HepG2 (cell line): ENCODE data around the gene ZFP62. TPM values are rescaled to one million over a fixed set of nuclear protein-coding genes. Genes with fewer than 3 reads are reported as not detected.

Source experiments
- ATAC-seq: fragments of 200-7000 bp; cut with Tn5 transposase; 3 replicates; pipeline ENCODE4 v1.9.1; 2020; ENCODE audit warnings: mild to moderate bottlenecking, moderate library complexity
- BruUV-seq: library from RNA; stranded (reverse); fragments of 400-500 nt; replicated peaks from 2 replicates; lab custom pipeline; 2021; lab: Mats Ljungman, UMichigan
- CTCF ChIA-PET: fragments of 300-600 bp; formaldehyde crosslinking; extraction: SDS; loops from one replicate; lab custom pipeline; 2021; ENCODE audit warnings: low total read pairs, inconsistent platforms, low intra/inter-chr PET ratio; lab: Yijun Ruan, JAX
- POLR2A ChIA-PET: fragments of 350-600 bp; sonication (Branson Sonifier 250); formaldehyde crosslinking; loops from one replicate; lab custom pipeline; 2020; ENCODE audit warnings: antibody characterized with exemption, inconsistent platforms; lab: Yijun Ruan, JAX
- DNase-seq: peaks from one replicate; pipeline ENCODE4 v3.0.0-alpha.2; 2015; ENCODE audit warnings: low spot score
- FAIRE-seq: peaks from 3 replicates; lab custom pipeline; 2011; peaks lifted over from hg19 to GRCh38; lab: Jason Lieb, UNC
- H2AFZ ChIP-seq: one replicate; pipeline ENCODE4 v1.6.1; 2011; ENCODE audit warnings: low read length, inconsistent platforms
- H3K27ac ChIP-seq: fragments of 300-600 bp; 3 replicates; pipeline ENCODE4 v1.8.0; 2011; ENCODE audit warnings: mixed run types, mild to moderate bottlenecking, mixed read lengths, low read length, inconsistent platforms; ENCODE audit not compliant: insufficient read depth; ENCODE audit errors: extremely low read length
- H3K27me3 ChIP-seq, 2 experiments: fragments of 200-600 bp in 1 of 2; 2 replicates in 1 of 2; 3 replicates in 1 of 2; pipeline versions ENCODE4 v1.6.0 to v1.8.0; 2011; ENCODE audit warnings: low read length in 2 of 2, mild to moderate bottlenecking in 2 of 2, moderate library complexity in 2 of 2, inconsistent platforms in 1 of 2; ENCODE audit not compliant: insufficient read depth in 2 of 2, control insufficient read depth in 1 of 2
- H3K36me3 ChIP-seq, 2 experiments: fragments of 200-600 bp in 1 of 2; replicated peaks in 1 of 2; 2 replicates in 1 of 2; 3 replicates in 1 of 2; pipeline versions ENCODE4 v1.5.1 to v1.8.0; 2011; ENCODE audit warnings: low read length in 2 of 2, inconsistent platforms in 1 of 2; ENCODE audit not compliant: insufficient read depth in 2 of 2, control insufficient read depth in 1 of 2
- H3K4me1 ChIP-seq: 2 replicates; pipeline ENCODE4 v1.5.1; 2012; ENCODE audit warnings: low read length, inconsistent platforms; ENCODE audit not compliant: insufficient read depth
- H3K4me2 ChIP-seq: 2 replicates; pipeline ENCODE4 v1.6.0; 2011; ENCODE audit warnings: low read depth, low read length, inconsistent platforms
- H3K4me3 ChIP-seq, 3 experiments: fragments of 200-600 bp in 1 of 3; sonication (generic), shearing (Covaris generic) in 1 of 3; replicated peaks in 1 of 3; 2 replicates each; pipeline ENCODE4 v1.5.1; 2011 to 2016; ENCODE audit warnings: low read length in 3 of 3, inconsistent platforms in 2 of 3, low read depth in 2 of 3, mild to moderate bottlenecking in 2 of 3, control low read depth in 1 of 3, mixed read lengths in 1 of 3; ENCODE audit not compliant: insufficient read depth in 1 of 3
- H3K79me2 ChIP-seq: one replicate; pipeline ENCODE4 v1.6.1; 2011; ENCODE audit warnings: low read length, inconsistent platforms; ENCODE audit not compliant: insufficient read depth
- H3K9ac ChIP-seq: 2 replicates; pipeline ENCODE4 v1.6.0; 2011; ENCODE audit warnings: mild to moderate bottlenecking, low read depth, low read length, inconsistent platforms; ENCODE audit not compliant: insufficient read depth
- H3K9me3 ChIP-seq: 2 replicates; pipeline ENCODE4 v1.5.1; 2012; ENCODE audit warnings: mild to moderate bottlenecking, low read length
- H4K20me1 ChIP-seq: 2 replicates; pipeline ENCODE4 v1.6.0; 2011; ENCODE audit warnings: inconsistent platforms, mild to moderate bottlenecking, low read length, moderate library complexity; ENCODE audit not compliant: insufficient read depth
- HDAC1 ChIP-seq: sonication (generic); formaldehyde crosslinking; IDR thresholded peaks from 2 replicates; pipeline ENCODE4 v1.5.1; 2020; ENCODE audit warnings: mild to moderate bottlenecking, missing genetic modification reagents
- IRF1 ChIP-seq: sonication (generic); formaldehyde crosslinking; IDR thresholded peaks from 2 replicates; pipeline ENCODE4 v1.4.0; 2020; ENCODE audit warnings: low read depth, mild to moderate bottlenecking, missing genetic modification reagents
- MTA3 ChIP-seq: sonication (generic); formaldehyde crosslinking; IDR thresholded peaks from 2 replicates; pipeline ENCODE4 v1.4.0; 2020; ENCODE audit warnings: missing genetic modification reagents
- MYNN ChIP-seq: sonication (generic); formaldehyde crosslinking; IDR thresholded peaks from 2 replicates; pipeline ENCODE4 v1.4.0; 2020; ENCODE audit warnings: mild to moderate bottlenecking, low read depth, missing genetic modification reagents
- REPIN1 ChIP-seq: sonication (generic); formaldehyde crosslinking; IDR thresholded peaks from 2 replicates; pipeline ENCODE4 v1.8.0; 2022; ENCODE audit warnings: missing genetic modification reagents, low read depth, mild to moderate bottlenecking, borderline replicate concordance
- SOX6 ChIP-seq, 2 experiments: fragments of 450-650 bp in 1 of 2; sonication (generic) in 1 of 2; formaldehyde crosslinking in 1 of 2; IDR thresholded peaks; 2 replicates each; pipeline versions ENCODE4 v1.4.0 to v1.6.1; 2017 to 2020; ENCODE audit warnings: antibody characterized with exemption in 1 of 2, mild to moderate bottlenecking in 1 of 2, missing genetic modification reagents in 1 of 2
- TEAD3 ChIP-seq: optimal IDR thresholded peaks from 2 replicates; pipeline ENCODE3; 2016; ENCODE audit warnings: borderline replicate concordance
- ZBTB7A ChIP-seq: sonication (generic); formaldehyde crosslinking; IDR thresholded peaks from 2 replicates; pipeline ENCODE4 v1.8.0; 2022; ENCODE audit warnings: mild to moderate bottlenecking, missing genetic modification reagents
- ZNF333 ChIP-seq: sonication (generic); formaldehyde crosslinking; IDR thresholded peaks from 2 replicates; pipeline ENCODE4 v1.4.0; 2020; ENCODE audit warnings: mild to moderate bottlenecking, missing genetic modification reagents, borderline replicate concordance
- ZNF558 ChIP-seq: sonication (generic); formaldehyde crosslinking; IDR thresholded peaks from 2 replicates; pipeline ENCODE4 v1.9.0; 2022; ENCODE audit warnings: mild to moderate bottlenecking, missing genetic modification reagents, borderline replicate concordance
- ZNF691 ChIP-seq: sonication (generic); formaldehyde crosslinking; IDR thresholded peaks from 2 replicates; pipeline ENCODE4 v1.4.0; 2020; ENCODE audit warnings: missing genetic modification reagents, low read depth, mild to moderate bottlenecking, borderline replicate concordance
- ZNF879 ChIP-seq: sonication (generic); formaldehyde crosslinking; IDR thresholded peaks from 2 replicates; pipeline ENCODE4 v1.8.1; 2023; ENCODE audit warnings: missing genetic modification reagents
- ZNF883 ChIP-seq: sonication (generic); formaldehyde crosslinking; IDR thresholded peaks from 2 replicates; pipeline ENCODE4 v1.5.1; 2020; ENCODE audit warnings: mild to moderate bottlenecking, missing genetic modification reagents; ENCODE audit errors: not compliant biosample characterization
- WGBS: methylation state at CpG from one replicate; pipeline ENCODE4 v1.1.6; 2017; ENCODE audit warnings: low lambda C conversion rate; 5-methylcytosine and 5-hydroxymethylcytosine counted together
- in situ Hi-C: cut with HindIII; loops from 2 replicates; pipeline ENCODE4 v1.10.0; 2017; ENCODE audit warnings: low pct_unique_long_range_greater_than_20kb; ENCODE audit not compliant: extremely low pct_ligation_motif_present
- intact Hi-C: fragments of 100-400 bp; cut with micrococcal nuclease; formaldehyde crosslinking; loops from one replicate; pipeline ENCODE4 v1.10.0; 2022; ENCODE audit not compliant: unreplicated experiment
- polyA plus RNA-seq, 8 experiments: library from polyadenylated mRNA; depleted of rRNA in 3 of 8; stranded (reverse) in 7 of 8; unstranded in 1 of 8; fragments of >200 nt; fragmentation: Illumina TruSeq in 4 of 8; extraction: Trizol in 4 of 8; gene quantifications; 2 replicates each; pipeline versions ENCODE4 v1.2.1 to v1.2.3, GENCODE V29; 2011 to 2016; ENCODE audit warnings: low read depth in 4 of 8, missing spikeins in 1 of 8, mixed read lengths in 1 of 8; ENCODE audit not compliant: insufficient read depth in 1 of 8
- total RNA-seq, 5 experiments: library from RNA; depleted of rRNA; stranded (reverse); fragments of >200 nt; fragmentation: Illumina TruSeq; extraction: Trizol; gene quantifications; 2 replicates each; pipeline ENCODE4 v1.2.3, GENCODE V29; 2016; ENCODE audit warnings: low read depth in 1 of 5

The ZFP62 gene
- total and polyA plus RNA-seq, 2 of the 13 experiments (the other 11 are each of a cell fraction or from before 2014, with no cell fraction given), result 8.2 to 19.4 TPM

- ChIA-PET POLR2A (interaction anchor here (4.5 kb wide), 1 partner anchor 13 kb away, joined by 22 read pairs; no protein-coding TSS in a partner anchor), CTCF (no interaction called here)
- no peaks in the 10 kb centered on the region for H4K20me1 ChIP-seq
- peaks cover 28% of the 10 kb centered on the region for H3K4me1 ChIP-seq
- H3K9ac ChIP-seq, result no peak overlapping the region
- WGBS, result 57% methylated on average over 6 of the region's 6 CpGs
- FAIRE-seq, result no peak
- TF ChIP-seq ZNF883 (CRISPR knock-in tag) (no peak), SOX6 (IDR thresholded peaks at IDR 0.05) (no peak), SOX6 (CRISPR knock-in tag; IDR thresholded peaks at IDR 0.05) (no peak), HDAC1 (CRISPR knock-in tag) (no peak), REPIN1 (CRISPR knock-in tag) (no peak), IRF1 (CRISPR knock-in tag) (no peak)
- H3K9me3 ChIP-seq, result peaks cover 4% of the 10 kb centered on the region; the same call in 1 of the 2 replicates
- no peak overlapping the region for H3K4me2 ChIP-seq
- no peak overlapping the region for H2AFZ ChIP-seq
- H3K36me3 ChIP-seq, result no peaks in the 10 kb centered on the region
- ATAC-seq, result no peak
- no peak overlapping the region for H3K4me3 ChIP-seq
- BruUV-seq, result no TSS peak
- no peaks in the 10 kb centered on the region for H3K79me2 ChIP-seq
- no peak for DNase-seq
- intact Hi-C loops (no loop called here), in situ Hi-C loops (no loop called here)
- H3K27me3 ChIP-seq, result peaks cover 0 to 1% of the 10 kb centered on the region in 2 experiments; a peak in 1 of 5 replicates
- H3K27ac ChIP-seq, result no peak overlapping the region
These were observed 37.0 kb downstream of the ZFP62 start for GRCh38 chr5:180823940-180824629.

GRCh38 chr5:180823346-180823745 is 37.7 kb downstream of the ZFP62 start:
- intact Hi-C loops, result no loop called here

More at GRCh38 chr5:180823346-180823745, 37.7 kb downstream of the ZFP62 start:
- ATAC-seq (no peak), FAIRE-seq (no peak)
- no peak overlapping the region for H3K4me2 ChIP-seq
- no peaks in the 10 kb centered on the region for H3K79me2 ChIP-seq
- TF ChIP-seq ZNF558 (CRISPR knock-in tag), result no peak
- TF ChIP-seq MYNN (CRISPR knock-in tag), result no peak
- no peak for TF ChIP-seq MTA3
- no peak for TF ChIP-seq ZNF333
- no peak for TF ChIP-seq ZNF879 (CRISPR knock-in tag)
- TF ChIP-seq ZNF691 (CRISPR knock-in tag), result no peak
- no peak for TF ChIP-seq TEAD3 (CRISPR knock-in tag)
- no peak for TF ChIP-seq ZBTB7A (CRISPR knock-in tag)
- TF ChIP-seq, all 625 proteins: peak for 0
- H3K36me3 ChIP-seq, result no peaks in the 10 kb centered on the region
- 79% methylated on average over 4 of the region's 7 CpGs for WGBS
- peaks cover 0 to 1% of the 10 kb centered on the region in 2 experiments; a peak in 1 of 5 replicates for H3K27me3 ChIP-seq
- no peak overlapping the region for H2AFZ ChIP-seq
- H4K20me1 ChIP-seq, result no peaks in the 10 kb centered on the region
- H3K4me1 ChIP-seq, result peaks cover 33% of the 10 kb centered on the region
- no peak overlapping the region for H3K9ac ChIP-seq
- no TSS peak for BruUV-seq
- ChIA-PET CTCF (no interaction called here), POLR2A (interaction anchor here (4.5 kb wide), 1 partner anchor 12 kb away, joined by 22 read pairs; no protein-coding TSS in a partner anchor)
- no peaks in the 10 kb centered on the region for H3K9me3 ChIP-seq
- H3K4me3 ChIP-seq, result no peak overlapping the region
- no peak overlapping the region for H3K27ac ChIP-seq
- in situ Hi-C loops, result no loop called here
- DNase-seq, result no peak
